HG02840 (cell line): ENCODE results near the gene KIF25.

ENCODE experiments used
- ATAC-seq: cut with Tn5 transposase; IDR thresholded peaks from one replicate; pipeline ENCODE4 v1.9.1; 2021; ENCODE audit warnings: mild to moderate bottlenecking, moderate library complexity, moderate number of reproducible peaks; ENCODE audit not compliant: unreplicated experiment, low FRiP score

The KIF25 gene

GRCh38 chr6:168015482-168016175, 18.2 kb downstream of the KIF25 start:
- no peak for ATAC-seq

GRCh38 chr6:168016176-168016620, 18.7 kb downstream of the KIF25 start:
- no peak for ATAC-seq

- ATAC-seq, result no peak
Measured at GRCh38 chr6:168016721-168017525, 19.5 kb downstream of the KIF25 start.

GRCh38 chr6:168017629-168018028, 20.2 kb downstream of the KIF25 start:
- no peak for ATAC-seq

GRCh38 chr6:168018664-168019063, 21.2 kb downstream of the KIF25 start:
- no peak for ATAC-seq

GRCh38 chr6:168020242-168020641, 22.8 kb downstream of the KIF25 start:
- no peak for ATAC-seq

- no peak for ATAC-seq
Measured at GRCh38 chr6:168021581-168021980, 24.1 kb downstream of the KIF25 start.

- ATAC-seq, result no peak
Measured at GRCh38 chr6:168022488-168023321, 25.2 kb downstream of the KIF25 start.

GRCh38 chr6:168024951-168025510, 27.6 kb downstream of the KIF25 start:
- no peak for ATAC-seq

- no peak for ATAC-seq
Measured at GRCh38 chr6:168025831-168026710, 28.6 kb downstream of the KIF25 start.

- no peak for ATAC-seq
Measured at GRCh38 chr6:168026925-168027324, 29.5 kb downstream of the KIF25 start.

- ATAC-seq, result no peak
Measured at GRCh38 chr6:168027521-168027920, 30.1 kb downstream of the KIF25 start.

GRCh38 chr6:168028181-168028580, 30.7 kb downstream of the KIF25 start:
- ATAC-seq, result no peak

- ATAC-seq, result no peak
Measured at GRCh38 chr6:168029459-168030217, 32.2 kb downstream of the KIF25 start.

GRCh38 chr6:168030218-168030746, 32.8 kb downstream of the KIF25 start:
- no peak for ATAC-seq

- ATAC-seq, result no peak
Measured at GRCh38 chr6:168030908-168031307, 33.4 kb downstream of the KIF25 start.

- no peak for ATAC-seq
Measured at GRCh38 chr6:168031411-168031971, 34.0 kb downstream of the KIF25 start.

GRCh38 chr6:168032005-168032760, 34.7 kb downstream of the KIF25 start:
- no peak for ATAC-seq
